HG02973 (cell line): ENCODE data around the gene SH2B2.
"Not testable (repeated sequence)": the region's sequence is repeated elsewhere in the genome, so short reads cannot be mapped to it uniquely, and the experiment has no call there.

ENCODE experiments used
- ATAC-seq: cut with Tn5 transposase; IDR thresholded peaks from one replicate; pipeline ENCODE4 v1.9.1; 2021; ENCODE audit warnings: moderate library complexity; ENCODE audit not compliant: unreplicated experiment

The SH2B2 gene

DNA sequence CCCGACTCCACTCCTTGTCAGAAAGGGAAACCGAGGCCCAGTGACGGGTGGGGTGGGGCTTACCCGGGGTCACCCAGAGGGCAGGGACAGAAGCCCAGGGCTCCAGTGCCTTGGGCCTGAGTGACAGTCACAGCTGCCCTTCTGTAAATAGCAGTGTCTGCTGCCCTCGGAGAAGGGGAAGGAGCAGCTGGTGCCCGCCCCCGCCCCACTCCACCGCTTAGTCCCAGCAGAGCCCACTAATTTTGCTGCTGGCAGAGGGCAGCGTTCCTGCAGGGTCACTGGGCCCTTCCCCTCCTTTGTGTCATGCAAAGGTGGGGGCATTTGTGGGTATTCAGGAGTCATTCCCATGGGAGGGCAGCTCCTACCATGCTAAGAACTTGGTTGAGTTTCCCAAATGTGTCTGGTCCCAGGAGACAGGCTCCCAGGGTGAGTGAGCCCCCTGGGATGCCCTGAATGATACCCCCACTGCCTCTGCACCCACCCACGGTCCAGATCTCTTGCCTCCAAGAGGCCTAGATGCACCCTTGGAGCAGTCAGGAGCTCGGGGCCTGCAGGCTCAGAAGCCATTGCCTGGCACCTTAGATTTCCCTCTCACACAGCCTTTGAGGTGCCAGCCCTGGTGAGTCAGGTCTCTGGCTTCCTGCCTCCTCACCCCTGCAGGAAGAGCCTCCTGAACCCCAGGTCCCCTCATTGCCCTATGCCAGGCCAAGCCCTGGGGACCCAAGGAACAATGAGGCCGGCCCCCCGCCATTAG lies 17.2 kb downstream of the SH2B2 start:
- ATAC-seq: no peak

DNA sequence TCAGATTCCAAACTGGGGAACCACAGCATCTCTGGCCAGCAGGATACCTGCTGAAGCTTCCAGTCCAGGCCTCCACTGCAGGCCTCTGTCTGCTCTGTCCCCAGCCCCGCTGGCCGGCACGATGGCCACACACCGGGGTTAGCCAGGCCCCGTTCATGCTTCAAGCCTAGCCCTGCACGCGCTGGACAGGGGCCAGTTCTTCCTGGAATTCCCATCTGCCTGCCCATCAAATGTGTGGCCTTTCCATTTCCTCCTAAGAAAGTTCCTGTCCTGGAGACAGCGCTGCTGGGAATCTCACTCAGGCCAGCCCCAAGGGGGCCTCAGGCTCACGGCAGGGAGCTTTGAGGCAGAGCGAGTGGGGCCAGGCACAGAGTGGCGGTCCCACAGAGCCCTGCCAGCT lies 18.0 kb downstream of the SH2B2 start:
- ATAC-seq: no peak

DNA sequence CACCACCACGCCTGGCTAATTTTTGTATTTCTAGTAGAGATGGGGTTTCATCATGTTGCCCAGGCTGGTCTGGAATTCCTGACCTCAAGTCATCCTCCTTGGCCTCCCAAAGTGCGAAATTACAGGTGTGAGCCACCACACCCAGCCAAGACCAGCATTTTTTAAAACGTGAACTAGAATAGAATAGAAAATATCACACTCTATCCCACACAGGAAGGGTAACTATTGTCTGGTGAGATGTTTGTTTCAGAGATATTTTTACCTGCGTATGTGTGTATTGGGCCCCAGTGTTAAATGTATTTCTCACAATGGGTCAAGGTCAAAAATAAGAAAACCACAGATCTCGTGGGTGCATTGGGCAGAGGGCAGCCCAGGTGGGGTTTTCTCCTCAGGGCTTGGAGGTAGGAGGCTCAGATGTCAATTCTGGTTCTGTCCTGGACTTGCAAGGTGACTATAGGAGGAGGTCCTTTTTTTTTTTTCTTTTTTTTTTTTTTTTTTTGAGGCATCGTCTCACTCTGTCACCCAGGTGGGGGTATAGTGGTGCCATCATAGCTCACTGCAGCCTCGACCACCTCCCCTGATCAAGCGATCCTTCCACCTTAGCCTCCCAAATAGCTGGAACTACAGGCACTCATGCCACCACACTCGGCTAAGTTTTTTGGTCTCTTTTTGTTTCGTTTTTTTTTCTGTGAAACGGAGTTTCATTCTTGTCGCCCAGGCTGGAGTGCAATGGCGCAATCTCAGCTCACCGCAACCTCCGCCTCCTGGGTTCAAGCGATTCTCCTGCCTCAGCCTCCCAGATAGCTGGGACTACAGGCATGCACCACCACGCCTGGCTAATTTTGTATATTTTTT lies 19.0 kb downstream of the SH2B2 start:
- ATAC-seq: no peak

DNA sequence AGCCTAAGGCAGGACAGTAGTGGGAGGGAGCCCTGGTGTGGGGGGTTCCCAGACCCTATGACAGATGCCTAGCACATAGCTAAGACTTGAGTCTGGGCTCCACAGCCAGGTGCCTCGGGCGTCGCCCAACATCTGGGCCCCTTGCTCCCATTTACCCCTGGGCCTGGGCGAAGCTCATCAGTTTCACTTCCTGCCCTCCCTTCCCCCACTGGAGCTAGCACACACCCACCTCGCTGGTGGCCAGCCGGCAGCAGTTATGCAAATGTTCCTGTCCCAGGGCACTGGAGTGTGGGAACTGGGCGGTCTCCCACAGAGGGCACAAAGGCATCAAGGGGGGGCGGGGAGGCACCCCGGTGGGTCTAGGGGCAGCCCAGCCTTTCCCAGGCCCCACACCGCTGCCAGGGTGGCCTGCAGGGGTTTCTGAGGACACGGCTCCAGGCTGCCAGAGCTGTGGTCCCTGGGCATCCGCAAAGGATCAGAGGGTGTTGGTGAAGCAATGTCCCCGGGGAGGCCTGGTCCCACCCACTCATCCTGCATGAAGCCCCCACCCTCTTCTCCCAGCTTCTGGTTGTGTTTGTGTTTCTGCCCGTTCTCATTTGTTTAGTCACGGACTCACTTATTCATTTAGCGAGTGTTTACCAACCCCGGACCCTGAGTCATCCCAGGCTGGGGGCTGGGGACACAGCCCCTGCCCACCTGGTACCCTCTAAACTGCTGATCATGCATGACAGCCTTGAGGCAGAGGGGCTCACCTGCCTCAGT lies 20.4 kb downstream of the SH2B2 start:
- peak; percentile 62 for ATAC-seq

DNA sequence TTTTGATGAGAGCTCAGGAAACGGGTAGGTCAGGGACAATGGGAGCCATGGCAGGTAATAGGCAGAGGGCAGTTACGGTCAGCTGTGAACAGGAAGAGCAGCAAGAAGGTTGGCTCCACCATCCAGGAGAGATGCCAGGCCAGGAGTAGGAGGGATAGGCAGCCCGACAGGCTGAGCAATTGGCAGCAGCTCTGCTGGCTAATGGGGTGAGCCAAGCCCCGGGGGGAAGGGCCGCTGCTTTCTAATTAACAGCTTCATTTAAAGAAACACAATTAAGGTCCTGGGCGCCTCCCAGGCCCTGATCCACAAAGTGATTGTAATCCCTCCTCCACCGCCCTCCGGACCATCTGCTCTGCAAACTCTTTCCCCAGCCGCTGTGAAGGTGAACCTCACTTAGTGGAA lies 23.7 kb downstream of the SH2B2 start:
- ATAC-seq: no peak

DNA sequence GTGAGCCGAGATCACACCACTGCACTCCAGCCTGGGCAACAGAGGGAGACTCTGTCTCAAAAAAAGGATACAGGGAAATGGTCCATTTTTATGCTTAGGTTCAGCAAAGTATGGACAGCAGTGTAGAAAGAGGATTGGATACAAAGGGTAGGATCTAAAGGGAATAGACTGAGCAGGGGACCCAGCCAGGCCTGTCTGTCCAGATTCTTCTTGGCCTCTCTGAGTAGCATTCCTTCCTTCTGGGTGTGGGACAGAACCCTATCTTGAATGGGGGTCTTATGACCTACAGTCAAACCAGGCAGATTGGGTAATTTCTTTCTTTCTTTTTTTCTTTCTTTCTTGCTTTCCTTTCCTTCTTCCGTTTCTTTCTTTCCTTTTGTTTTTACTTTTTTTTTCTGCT lies 25.6 kb downstream of the SH2B2 start:
- no peak for ATAC-seq

DNA sequence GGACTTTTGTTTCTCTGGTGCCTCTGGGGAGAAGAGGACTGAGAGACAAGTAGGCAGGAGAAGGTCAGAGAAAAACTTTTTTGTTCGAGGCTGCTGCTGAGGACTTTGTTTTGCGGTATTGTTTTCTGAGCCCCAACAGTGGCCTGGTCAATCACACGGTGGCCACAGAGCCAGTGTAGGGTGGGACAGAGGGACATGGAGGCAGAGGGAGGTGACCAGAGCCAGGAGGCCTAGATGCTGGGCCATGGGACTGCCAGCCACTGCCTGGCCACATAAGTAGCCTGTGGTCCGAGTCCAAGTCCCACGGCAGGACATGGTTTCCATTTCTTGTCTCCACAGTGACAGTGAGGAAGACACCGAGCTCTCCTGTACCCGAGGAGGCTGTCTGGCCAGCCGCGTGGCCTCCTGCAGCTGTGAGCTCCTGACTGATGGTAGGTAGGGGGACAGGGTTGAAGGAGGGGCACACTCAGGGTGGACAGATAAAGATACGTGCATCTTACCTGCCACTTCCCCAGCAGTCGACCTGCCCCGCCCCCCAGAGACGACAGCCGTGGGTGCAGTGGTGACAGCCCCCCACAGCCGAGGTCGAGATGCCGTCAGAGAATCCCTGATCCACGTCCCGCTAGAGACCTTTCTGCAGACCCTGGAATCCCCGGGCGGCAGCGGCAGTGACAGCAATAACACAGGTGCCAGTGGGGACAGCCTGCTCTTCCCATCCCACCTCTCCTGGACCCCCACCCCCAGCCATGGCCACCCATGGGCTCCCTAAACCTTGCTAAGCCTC lies 27.5 kb downstream of the SH2B2 start:
- no peak for ATAC-seq

DNA sequence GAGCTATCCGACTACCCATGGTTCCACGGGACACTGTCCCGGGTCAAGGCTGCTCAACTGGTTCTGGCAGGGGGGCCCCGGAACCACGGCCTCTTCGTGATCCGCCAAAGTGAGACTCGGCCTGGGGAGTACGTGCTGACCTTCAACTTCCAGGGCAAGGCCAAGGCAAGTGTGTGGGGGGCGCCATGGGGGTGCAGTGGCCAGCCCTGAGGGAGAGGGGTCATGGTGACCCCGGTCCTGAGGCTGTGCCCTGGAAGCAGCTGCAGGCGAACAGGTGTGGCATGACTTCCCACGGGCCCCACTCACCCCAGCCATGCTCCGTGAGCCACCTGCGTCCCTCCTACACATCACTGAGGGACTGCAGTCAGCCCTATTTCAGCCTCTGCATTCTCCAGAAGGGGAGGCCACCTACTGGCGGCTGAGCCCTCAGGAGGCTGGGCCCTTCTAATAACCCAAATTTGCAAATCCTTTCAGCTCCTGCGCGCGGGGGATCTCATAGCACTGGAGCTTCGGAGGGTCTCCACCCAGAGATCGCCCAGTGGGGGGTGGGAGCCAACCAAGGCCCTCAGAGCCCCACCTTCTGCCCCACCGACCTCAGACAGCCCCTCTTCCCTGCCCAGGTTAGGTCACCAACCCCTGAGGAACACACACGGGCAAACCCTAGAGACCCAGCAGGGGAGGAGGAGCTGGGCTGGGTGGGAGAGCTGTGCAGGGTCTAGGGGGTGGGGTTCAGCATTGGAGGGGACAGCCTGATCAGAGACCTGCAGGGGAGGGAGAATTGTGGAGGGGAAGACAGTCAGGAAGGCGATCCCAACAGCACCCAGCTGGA lies 30.8 kb downstream of the SH2B2 start:
- ATAC-seq: no peak

DNA sequence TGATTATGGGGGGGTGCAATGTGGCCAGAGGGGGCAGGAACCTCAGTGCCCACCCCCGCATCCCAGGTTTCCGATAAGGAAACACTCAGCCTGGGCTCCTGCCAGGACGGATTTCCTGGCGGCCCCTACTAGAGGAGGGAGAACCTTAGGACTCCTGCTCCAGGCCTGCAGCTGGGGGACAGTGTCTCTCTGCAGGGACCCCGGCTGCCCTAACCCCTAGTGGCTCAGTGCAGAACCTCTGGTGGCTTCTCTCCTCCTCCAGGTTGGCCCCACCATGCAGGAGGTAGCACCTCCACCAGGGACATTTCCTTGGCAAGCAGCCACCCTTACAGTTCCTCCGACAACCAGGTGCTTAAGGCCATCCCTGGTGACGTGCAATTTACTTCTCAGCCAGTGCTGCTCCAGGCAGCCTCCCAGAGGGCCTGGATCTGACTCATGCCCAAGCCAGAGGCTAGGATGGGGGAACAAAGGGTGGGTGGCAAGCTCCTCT lies 31.9 kb downstream of the SH2B2 start:
- no peak for ATAC-seq

DNA sequence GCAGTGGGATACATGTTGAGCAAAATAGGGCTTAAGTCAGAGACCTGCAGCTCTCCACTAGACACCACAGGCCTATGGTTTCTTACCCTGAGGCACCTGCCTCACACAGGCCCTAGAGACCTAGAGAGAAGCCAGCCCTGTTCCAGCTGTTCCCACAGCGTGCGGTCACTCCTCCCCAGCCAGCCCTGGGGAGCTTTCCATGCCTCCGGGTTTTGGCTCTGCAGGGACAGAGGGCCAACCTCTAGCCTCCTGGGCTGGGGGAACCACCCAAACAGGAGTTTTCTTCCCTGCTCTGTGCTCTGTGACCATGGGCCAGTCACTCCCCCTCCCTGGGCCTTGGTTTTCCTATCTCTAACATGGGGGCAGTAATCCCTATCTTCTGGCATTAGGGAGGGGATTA lies 33.0 kb downstream of the SH2B2 start:
- ATAC-seq: no peak

DNA sequence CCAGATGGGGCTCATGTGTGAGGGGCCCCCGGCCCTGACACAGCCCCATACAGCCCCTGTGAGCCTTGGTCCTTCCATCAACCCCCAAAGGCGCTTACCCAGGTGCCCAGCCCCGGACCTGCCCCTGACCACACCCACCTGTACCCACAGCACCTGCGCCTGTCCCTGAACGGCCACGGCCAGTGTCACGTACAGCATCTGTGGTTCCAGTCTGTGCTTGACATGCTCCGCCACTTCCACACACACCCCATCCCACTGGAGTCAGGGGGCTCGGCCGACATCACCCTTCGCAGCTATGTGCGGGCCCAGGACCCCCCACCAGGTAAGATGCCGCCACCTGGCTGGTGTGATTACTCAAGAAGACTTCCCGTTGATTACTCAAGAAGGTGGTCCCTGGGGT lies 33.5 kb downstream of the SH2B2 start:
- ATAC-seq: no peak

DNA sequence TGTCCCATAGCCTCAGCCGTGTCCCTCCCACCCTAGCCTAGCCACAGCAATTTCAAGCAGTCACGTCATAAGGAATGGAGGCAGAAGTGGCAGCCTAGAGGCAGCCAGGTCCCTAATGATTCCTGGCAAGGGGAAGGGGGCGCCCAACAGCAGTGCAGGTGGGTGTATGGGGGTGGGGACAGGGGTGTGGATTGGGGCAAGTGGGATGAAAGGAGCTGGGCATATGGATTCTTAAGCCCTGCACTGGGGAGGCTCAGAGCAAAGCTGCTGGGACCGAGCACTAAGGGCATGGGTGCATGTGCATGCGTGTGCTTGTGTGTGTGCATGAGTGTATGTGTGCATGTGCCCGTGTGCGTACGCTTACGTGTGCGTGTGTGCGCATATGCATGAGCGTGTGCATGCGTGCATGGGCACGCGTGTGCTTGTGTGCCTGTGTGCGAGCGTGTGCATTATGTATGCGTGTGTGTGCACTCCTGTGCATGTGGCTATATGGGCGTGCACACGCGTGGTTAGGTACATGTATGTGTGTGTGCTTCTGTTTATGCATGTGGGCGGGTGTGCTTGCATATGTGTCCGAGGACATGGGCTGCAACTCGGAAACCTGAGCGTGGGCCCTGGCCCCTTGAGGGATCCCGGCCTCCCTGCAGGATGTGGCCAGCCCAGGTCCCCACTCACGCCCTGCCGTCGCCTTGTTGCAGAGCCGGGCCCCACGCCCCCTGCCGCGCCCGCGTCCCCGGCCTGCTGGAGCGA lies 34.1 kb downstream of the SH2B2 start:
- ATAC-seq: no peak

DNA sequence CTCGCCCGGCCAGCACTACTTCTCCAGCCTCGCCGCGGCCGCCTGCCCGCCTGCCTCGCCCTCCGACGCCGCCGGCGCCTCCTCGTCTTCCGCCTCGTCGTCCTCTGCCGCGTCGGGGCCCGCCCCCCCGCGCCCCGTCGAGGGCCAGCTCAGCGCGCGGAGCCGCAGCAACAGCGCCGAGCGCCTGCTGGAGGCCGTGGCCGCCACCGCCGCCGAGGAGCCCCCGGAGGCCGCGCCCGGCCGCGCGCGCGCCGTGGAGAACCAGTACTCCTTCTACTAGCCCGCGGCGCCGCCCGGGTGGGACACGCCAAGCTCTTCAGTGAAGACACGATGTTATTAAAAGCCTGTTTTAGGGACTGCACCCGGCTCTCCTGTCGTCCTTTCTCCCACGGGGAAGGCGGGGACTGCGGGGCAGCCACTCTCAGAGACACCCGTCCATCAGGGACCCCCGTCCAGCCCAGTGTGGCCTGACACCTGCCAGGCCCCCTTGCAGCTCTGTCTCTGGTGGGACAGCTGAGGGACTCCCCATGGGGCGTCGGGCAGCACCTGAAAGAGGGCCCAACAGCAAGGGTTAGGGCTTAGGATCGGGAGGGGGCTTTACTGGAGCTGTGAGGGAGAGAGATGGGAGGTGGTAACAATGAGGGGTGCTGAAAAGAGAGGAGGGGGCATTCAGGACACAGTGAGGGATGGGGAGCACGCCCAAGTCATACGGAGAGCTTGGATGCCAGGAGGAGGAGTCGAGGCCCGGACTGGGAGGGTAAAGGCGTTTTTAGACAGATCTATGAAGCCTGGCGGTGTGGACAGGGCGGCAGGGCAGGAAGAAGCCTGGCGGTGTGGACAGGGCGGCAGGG lies 34.9 kb downstream of the SH2B2 start:
- no peak for ATAC-seq

DNA sequence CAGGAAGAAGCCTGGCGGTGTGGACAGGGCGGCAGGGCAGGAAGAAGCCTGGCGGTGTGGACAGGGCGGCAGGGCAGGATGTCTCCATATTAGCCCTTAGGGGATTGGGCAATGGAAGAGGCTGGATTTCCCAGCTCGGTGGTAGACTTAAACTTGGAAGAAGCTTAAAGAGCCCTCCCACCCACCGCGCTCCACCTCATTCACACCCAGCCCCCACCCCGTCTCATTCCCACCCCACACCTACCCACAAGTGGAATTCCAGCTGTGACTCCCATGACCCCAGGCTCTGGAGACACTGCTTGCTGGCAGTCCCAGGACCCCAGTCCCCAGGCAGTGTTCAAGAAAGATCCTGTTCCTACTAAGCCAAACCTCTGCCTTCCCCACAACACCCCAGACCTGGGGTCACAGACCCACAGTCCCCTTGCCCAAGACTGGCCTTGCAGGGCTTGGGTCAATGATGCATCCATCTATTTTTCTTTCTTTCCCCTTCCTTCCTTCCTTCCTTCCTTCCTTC lies 35.6 kb downstream of the SH2B2 start:
- ATAC-seq: no peak

DNA sequence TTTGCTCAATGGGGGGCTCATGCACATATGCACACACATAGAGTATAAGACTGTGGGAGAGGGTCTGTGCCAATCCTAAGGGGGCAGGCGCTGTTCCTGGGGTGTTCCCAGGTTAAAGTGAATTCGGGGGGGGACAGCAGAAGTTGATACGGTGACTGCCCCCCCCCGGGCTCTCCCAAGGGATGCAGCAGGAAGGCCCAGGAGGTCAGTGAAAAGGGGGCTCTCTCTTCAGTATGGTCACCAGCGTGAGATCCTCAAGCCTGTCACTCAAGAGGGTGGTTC lies 37.2 kb downstream of the SH2B2 start:
- ATAC-seq: no peak

DNA sequence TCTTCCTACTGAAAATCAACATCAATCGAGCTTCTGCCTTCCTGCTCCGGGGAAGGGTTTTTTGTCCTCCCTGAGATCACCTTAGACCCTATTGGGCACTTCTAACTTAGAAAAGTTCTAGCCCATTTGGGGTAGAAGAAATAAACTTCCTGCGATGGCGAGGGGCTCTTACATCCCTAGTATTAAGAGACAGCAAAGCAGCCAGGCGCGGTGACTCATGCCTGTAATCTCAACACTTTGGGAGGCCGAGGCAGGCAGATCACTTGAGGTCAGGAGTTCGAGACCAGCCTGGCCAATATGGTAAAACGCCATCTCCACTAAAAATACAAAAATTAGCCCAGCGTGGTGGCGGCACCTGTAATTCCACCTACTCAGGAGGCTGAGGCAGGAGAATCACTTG lies 38.4 kb downstream of the SH2B2 start:
- ATAC-seq: not testable (repeated sequence)

DNA sequence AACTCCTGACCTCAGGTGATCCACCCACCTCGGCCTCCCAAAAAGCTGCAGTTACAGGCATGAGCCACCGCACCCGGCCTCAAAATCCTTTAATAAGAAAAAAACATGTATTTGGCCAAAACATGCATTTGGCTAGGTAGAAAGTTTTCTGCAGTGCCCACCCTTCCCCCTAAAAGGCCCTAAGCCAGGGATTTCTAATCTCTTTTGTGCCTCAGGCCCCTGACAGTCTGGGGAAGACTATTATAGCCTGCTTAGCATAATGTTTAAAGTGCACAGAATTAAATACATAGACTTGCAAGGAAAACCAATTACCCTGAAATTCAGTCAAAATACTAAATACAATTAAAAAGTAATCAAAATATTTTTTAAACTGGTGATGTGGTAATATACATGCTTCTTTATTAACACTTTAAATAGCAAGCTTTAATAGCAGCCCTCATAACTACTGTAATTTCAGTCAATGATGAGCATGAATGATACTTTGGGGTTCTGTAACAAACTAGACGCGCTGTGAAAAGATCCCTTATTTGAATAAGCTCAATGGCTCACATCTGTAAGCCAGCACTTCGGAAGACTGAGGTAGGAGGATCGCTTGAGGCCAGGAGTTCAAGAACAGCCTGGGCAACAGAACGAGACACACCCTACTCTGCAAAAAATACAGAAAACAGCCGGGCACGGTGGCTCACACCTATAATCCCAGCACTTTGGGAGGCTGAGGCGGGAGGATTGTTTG lies 39.7 kb downstream of the SH2B2 start:
- ATAC-seq: no peak

DNA sequence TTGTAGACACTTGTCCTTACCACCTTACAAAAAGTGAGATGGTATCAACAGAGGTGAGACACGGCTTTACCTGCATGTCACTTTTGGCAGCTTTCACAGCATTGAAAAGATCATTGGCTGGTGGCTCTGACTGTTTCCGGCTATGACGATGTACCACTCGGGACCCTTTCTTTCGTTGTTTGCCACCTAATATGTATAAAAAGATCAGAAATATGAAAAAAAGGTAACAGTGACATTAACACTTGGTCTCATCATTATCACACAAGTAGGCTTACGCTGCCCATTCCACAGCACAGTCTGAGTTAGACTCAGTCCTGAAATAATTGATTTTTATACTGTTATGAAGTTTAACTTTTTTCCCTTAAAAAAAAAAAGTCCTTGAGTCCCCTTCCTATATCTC lies 40.5 kb downstream of the SH2B2 start:
- ATAC-seq: not testable (repeated sequence)
